CD4-positive, CD25-positive, alpha-beta regulatory T cell (primary cell): ENCODE results near the gene GOLM1. TPM values are rescaled to one million over a fixed set of nuclear protein-coding genes. Genes with fewer than 3 reads are reported as not detected.

Experiments
- ATAC-seq, 2 donors: fragments of 150-1000 bp; cut with Tn5 transposase; one replicate each; pipeline ENCODE4 v1.10.0; 2021; ENCODE audit warnings: low read depth in 2 of 2, moderate number of reproducible peaks in 2 of 2, moderate library complexity in 1 of 2
- DNase-seq, 3 donors: peaks; one replicate each; pipeline versions ENCODE4 v3.0.0 to v3.0.0-alpha.2; 2012 to 2022; ENCODE audit warnings: mixed read lengths in 1 of 3
- H3K27ac ChIP-seq: one replicate; pipeline ENCODE4 v1.7.0; 2013; ENCODE audit warnings: mild to moderate bottlenecking, low read length; ENCODE audit not compliant: insufficient read depth, poor library complexity, severe bottlenecking
- H3K27me3 ChIP-seq: one replicate; pipeline ENCODE4 v1.7.0; 2013; ENCODE audit warnings: low read length; ENCODE audit not compliant: control insufficient read depth, insufficient read depth
- H3K36me3 ChIP-seq: one replicate; pipeline ENCODE4 v1.7.0; 2013; ENCODE audit warnings: mild to moderate bottlenecking, low read length, moderate library complexity; ENCODE audit not compliant: control insufficient read depth, insufficient read depth
- H3K4me1 ChIP-seq: 2 replicates; pipeline ENCODE4 v1.7.0; 2013; ENCODE audit warnings: mild to moderate bottlenecking, low read length; ENCODE audit not compliant: insufficient read depth, control insufficient read depth, poor library complexity, severe bottlenecking
- H3K4me3 ChIP-seq: one replicate; pipeline ENCODE4 v1.7.0; 2013; ENCODE audit warnings: low read depth, mild to moderate bottlenecking, low read length, moderate library complexity
- H3K9me3 ChIP-seq, 2 experiments: 1 replicate in 1 of 2; 2 replicates in 1 of 2; pipeline ENCODE4 v1.7.0; 2013; ENCODE audit warnings: low read length in 2 of 2, mild to moderate bottlenecking in 1 of 2, moderate library complexity in 1 of 2; ENCODE audit not compliant: control insufficient read depth in 2 of 2
- H3K27ac Mint-ChIP-seq, 3 donors: one replicate each; pipeline ENCODE4 v1.8.0; 2020 to 2022; ENCODE audit warnings: mild to moderate bottlenecking in 3 of 3, mixed read lengths in 3 of 3, moderate library complexity in 2 of 3
- H3K27me3 Mint-ChIP-seq: one replicate; pipeline ENCODE4 v1.8.0; 2022; ENCODE audit warnings: mild to moderate bottlenecking, mixed read lengths
- H3K36me3 Mint-ChIP-seq: one replicate; pipeline ENCODE4 v1.8.0; 2020; ENCODE audit warnings: mixed read lengths
- H3K4me1 Mint-ChIP-seq, 4 donors: one replicate each; pipeline ENCODE4 v1.8.0; 2020 to 2022; ENCODE audit warnings: mixed read lengths in 4 of 4, mild to moderate bottlenecking in 1 of 4
- H3K4me3 Mint-ChIP-seq, 4 donors: one replicate each; pipeline ENCODE4 v1.8.0; 2020 to 2022; ENCODE audit warnings: mild to moderate bottlenecking in 4 of 4, mixed read lengths in 4 of 4, moderate library complexity in 3 of 4
- H3K9me3 Mint-ChIP-seq, 7 donors: one replicate each; pipeline ENCODE4 v1.8.0; 2020 to 2022; ENCODE audit warnings: mixed read lengths in 7 of 7, mild to moderate bottlenecking in 3 of 7, moderate library complexity in 2 of 7
- polyA plus RNA-seq, 4 donors: library from polyadenylated mRNA; unstranded; fragments of 300-500 nt; fragmentation: Illumina TruSeq; gene quantifications; one replicate each; pipeline ENCODE4 v1.2.3, GENCODE V29; 2021
- total RNA-seq: library from RNA; stranded (reverse); gene quantifications from one replicate; pipeline ENCODE4 v1.2.3, GENCODE V29; 2022

The GOLM1 gene
- total and polyA plus RNA-seq, 5 donors from 2014 or later, result 0.23 to 0.52 (median 0.41) TPM

- Histone ChIP-seq H3K27ac (no peak overlapping the region), H3K4me3 (no peak overlapping the region), H3K36me3 (no peaks in the 10 kb centered on the region), H3K9me3 (no peaks in the 10 kb centered on the region), H3K27me3 (peaks cover 7% of the 10 kb centered on the region), H3K4me1 (no peaks in the 10 kb centered on the region)
- Mint-ChIP-seq H3K9me3 (peaks cover 0 to 2% (median 1%) of the 10 kb centered on the region in 7 donors), H3K4me1 (no peaks in the 10 kb centered on the region), H3K4me3 (no peak overlapping the region), H3K27me3 (peaks cover 8% of the 10 kb centered on the region), H3K36me3 (no peaks in the 10 kb centered on the region), H3K27ac (no peak overlapping the region)
- ATAC-seq (no peak), DNase-seq (no peak)
These were observed 29.0 kb upstream of the GOLM1 start for GRCh38 chr9:86128235-86128822.

GRCh38 chr9:86126998-86127972, 27.9 kb upstream of the GOLM1 start:
- no peaks in the 10 kb centered on the region for H3K4me1 ChIP-seq
- H3K9me3 ChIP-seq, result no peaks in the 10 kb centered on the region
- no peak overlapping the region for H3K27ac Mint-ChIP-seq
- no peaks in the 10 kb centered on the region for H3K4me1 Mint-ChIP-seq
- H3K27me3 ChIP-seq, result peaks cover 9% of the 10 kb centered on the region
- H3K36me3 ChIP-seq, result no peaks in the 10 kb centered on the region
- H3K4me3 Mint-ChIP-seq, result no peak overlapping the region
- no peak overlapping the region for H3K4me3 ChIP-seq
- H3K36me3 Mint-ChIP-seq, result no peaks in the 10 kb centered on the region
- no peak overlapping the region for H3K27ac ChIP-seq
- peaks cover 8% of the 10 kb centered on the region for H3K27me3 Mint-ChIP-seq
- DNase-seq (no peak), ATAC-seq (no peak)
- peaks cover 0 to 2% (median 1%) of the 10 kb centered on the region in 7 donors for H3K9me3 Mint-ChIP-seq

- Mint-ChIP-seq H3K36me3 (no peaks in the 10 kb centered on the region), H3K27me3 (no peaks in the 10 kb centered on the region), H3K4me3 (no peak overlapping the region), H3K27ac (no peak overlapping the region), H3K9me3 (peaks cover 0 to 1% (median 0%) of the 10 kb centered on the region in 7 donors), H3K4me1 (no peaks in the 10 kb centered on the region)
- H3K4me1 ChIP-seq, result no peaks in the 10 kb centered on the region
- no peak overlapping the region for H3K4me3 ChIP-seq
- H3K27ac ChIP-seq, result no peak overlapping the region
- H3K36me3 ChIP-seq, result no peaks in the 10 kb centered on the region
- ATAC-seq, result no peak
- H3K9me3 ChIP-seq, result no peaks in the 10 kb centered on the region
- H3K27me3 ChIP-seq, result peaks cover 9% of the 10 kb centered on the region
- no peak for DNase-seq
These were observed 23.0 kb upstream of the GOLM1 start for GRCh38 chr9:86122311-86122710.

- DNase-seq (no peak), ATAC-seq (no peak)
- no peak overlapping the region for H3K27ac ChIP-seq
- H3K9me3 Mint-ChIP-seq, result peaks cover 0 to 2% (median 0%) of the 10 kb centered on the region in 7 donors
- H3K27me3 ChIP-seq, result peaks cover 9% of the 10 kb centered on the region
- no peaks in the 10 kb centered on the region for H3K36me3 Mint-ChIP-seq
- no peaks in the 10 kb centered on the region for H3K4me1 ChIP-seq
- no peaks in the 10 kb centered on the region for H3K36me3 ChIP-seq
- peaks cover 7% of the 10 kb centered on the region for H3K27me3 Mint-ChIP-seq
- no peaks in the 10 kb centered on the region for H3K9me3 ChIP-seq
- no peak overlapping the region for H3K4me3 Mint-ChIP-seq
- H3K4me3 ChIP-seq, result no peak overlapping the region
- no peaks in the 10 kb centered on the region for H3K4me1 Mint-ChIP-seq
- no peak overlapping the region for H3K27ac Mint-ChIP-seq
These were observed 20.1 kb upstream of the GOLM1 start for GRCh38 chr9:86119457-86119856.

GRCh38 chr9:86116425-86116824, 17.1 kb upstream of the GOLM1 start:
- no peak for ATAC-seq
- no peaks in the 10 kb centered on the region for H3K4me1 Mint-ChIP-seq
- DNase-seq, result no peak
- H3K36me3 Mint-ChIP-seq, result no peaks in the 10 kb centered on the region
- Histone ChIP-seq H3K36me3 (no peaks in the 10 kb centered on the region), H3K4me3 (no peak overlapping the region), H3K9me3 (no peaks in the 10 kb centered on the region), H3K4me1 (no peaks in the 10 kb centered on the region), H3K27ac (no peak overlapping the region), H3K27me3 (no peaks in the 10 kb centered on the region)
- no peak overlapping the region for H3K4me3 Mint-ChIP-seq
- peaks cover 8% of the 10 kb centered on the region for H3K27me3 Mint-ChIP-seq
- no peak overlapping the region for H3K27ac Mint-ChIP-seq
- H3K9me3 Mint-ChIP-seq, result peaks cover 0 to 3% (median 0%) of the 10 kb centered on the region in 7 donors

- no peaks in the 10 kb centered on the region for H3K36me3 Mint-ChIP-seq
- peaks cover 0 to 3% (median 0%) of the 10 kb centered on the region in 7 donors for H3K9me3 Mint-ChIP-seq
- no peaks in the 10 kb centered on the region for H3K4me1 Mint-ChIP-seq
- no peaks in the 10 kb centered on the region for H3K9me3 ChIP-seq
- H3K4me3 ChIP-seq, result no peak overlapping the region
- no peaks in the 10 kb centered on the region for H3K36me3 ChIP-seq
- H3K27ac ChIP-seq, result no peak overlapping the region
- peaks cover 8% of the 10 kb centered on the region for H3K27me3 Mint-ChIP-seq
- no peak overlapping the region for H3K27ac Mint-ChIP-seq
- H3K4me3 Mint-ChIP-seq, result no peak overlapping the region
- H3K4me1 ChIP-seq, result no peaks in the 10 kb centered on the region
- H3K27me3 ChIP-seq, result no peaks in the 10 kb centered on the region
- no peak for DNase-seq
- ATAC-seq, result no peak
These were observed 16.5 kb upstream of the GOLM1 start for GRCh38 chr9:86115886-86116285.

GRCh38 chr9:86112057-86112456, 12.7 kb upstream of the GOLM1 start:
- DNase-seq (no peak), ATAC-seq (no peak)
- Mint-ChIP-seq H3K4me3 (no peak overlapping the region), H3K36me3 (no peaks in the 10 kb centered on the region), H3K27ac (no peak overlapping the region), H3K27me3 (peaks cover 10% of the 10 kb centered on the region), H3K4me1 (peaks cover 0 to 1% (median under 1%) of the 10 kb centered on the region in 4 donors), H3K9me3 (peaks cover 0 to 5% (median under 1%) of the 10 kb centered on the region in 7 donors)
- no peaks in the 10 kb centered on the region for H3K36me3 ChIP-seq
- no peaks in the 10 kb centered on the region for H3K4me1 ChIP-seq
- H3K27ac ChIP-seq, result no peak overlapping the region
- H3K4me3 ChIP-seq, result no peak overlapping the region
- H3K27me3 ChIP-seq, result no peaks in the 10 kb centered on the region
- no peaks in the 10 kb centered on the region for H3K9me3 ChIP-seq
